ENCODE measurements around the gene SPDYC.
A peak's percentile ranks its signal among the peaks of the same experiment; 100 is the strongest.

Gene SPDYC

GRCh38 chr11:65170058-65170534 is at the start of gene SPDYC:
SPDYC (plus strand) TSS chr11:65170233; CDS start chr11:65171358, 1,125 bp downstream.
- no peak for DNase-seq (ENCODE audit: low read depth)

GRCh38 chr11:65120831-65121230 is 49.2 kb upstream of the SPDYC start:
- DNase-seq (ENCODE audit: low read depth): no peak

GRCh38 chr11:65121447-65121864 is 48.6 kb upstream of the SPDYC start:
- no peak for DNase-seq (ENCODE audit: low read depth)

DNA sequence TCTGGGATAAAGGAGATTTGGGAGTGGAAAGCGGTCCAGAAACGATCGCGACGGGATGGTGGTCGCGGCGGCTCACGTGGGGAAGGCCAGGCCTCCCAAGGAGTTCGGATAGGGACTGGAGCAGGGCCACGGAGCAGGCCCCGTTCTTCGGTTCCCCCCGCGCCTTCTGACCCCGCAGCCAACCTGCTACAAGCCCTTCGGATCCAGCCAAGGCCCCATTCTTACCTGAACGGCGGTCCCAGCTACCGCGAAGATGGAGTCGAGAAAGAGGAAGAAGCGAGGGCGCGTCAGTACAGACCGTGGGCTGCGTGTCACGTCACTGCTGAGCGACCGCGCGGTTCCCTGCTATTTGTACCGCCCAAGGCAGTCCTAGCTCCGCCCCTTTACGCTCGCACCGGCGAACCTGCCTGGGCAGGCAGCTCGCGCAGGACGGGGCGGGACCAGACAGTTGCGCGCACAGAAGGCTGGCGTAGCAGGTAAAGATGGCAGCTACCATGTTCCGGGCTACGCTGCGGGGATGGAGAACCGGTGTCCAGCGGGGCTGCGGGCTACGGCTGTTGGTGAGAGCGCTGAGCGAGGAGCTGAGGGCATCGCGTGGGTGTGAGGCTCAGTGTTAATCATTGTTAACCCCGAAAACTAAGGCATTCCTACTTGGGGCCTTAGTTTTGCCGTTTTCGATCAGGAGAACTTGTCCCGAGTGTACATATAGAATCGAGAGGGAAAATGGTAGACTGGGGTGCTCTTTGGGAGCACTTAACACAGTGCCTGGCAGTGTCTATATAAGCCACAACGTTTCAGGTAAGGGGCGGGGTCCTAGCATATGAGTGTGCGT is 48.0 kb upstream of the SPDYC start, which contains the start of the genes FAU and MRPL49:
Gene FAU (minus strand): TSS at position 270 of the 832 bp plus-strand sequence. CDS start 321 bp downstream, outside the sequence.
Gene MRPL49 (plus strand): TSS at position 457 of the 832 bp plus-strand sequence. CDS start 26 bp downstream, at position 483.
- peak; percentile 93 for DNase-seq (ENCODE audit: low read depth)

DNA sequence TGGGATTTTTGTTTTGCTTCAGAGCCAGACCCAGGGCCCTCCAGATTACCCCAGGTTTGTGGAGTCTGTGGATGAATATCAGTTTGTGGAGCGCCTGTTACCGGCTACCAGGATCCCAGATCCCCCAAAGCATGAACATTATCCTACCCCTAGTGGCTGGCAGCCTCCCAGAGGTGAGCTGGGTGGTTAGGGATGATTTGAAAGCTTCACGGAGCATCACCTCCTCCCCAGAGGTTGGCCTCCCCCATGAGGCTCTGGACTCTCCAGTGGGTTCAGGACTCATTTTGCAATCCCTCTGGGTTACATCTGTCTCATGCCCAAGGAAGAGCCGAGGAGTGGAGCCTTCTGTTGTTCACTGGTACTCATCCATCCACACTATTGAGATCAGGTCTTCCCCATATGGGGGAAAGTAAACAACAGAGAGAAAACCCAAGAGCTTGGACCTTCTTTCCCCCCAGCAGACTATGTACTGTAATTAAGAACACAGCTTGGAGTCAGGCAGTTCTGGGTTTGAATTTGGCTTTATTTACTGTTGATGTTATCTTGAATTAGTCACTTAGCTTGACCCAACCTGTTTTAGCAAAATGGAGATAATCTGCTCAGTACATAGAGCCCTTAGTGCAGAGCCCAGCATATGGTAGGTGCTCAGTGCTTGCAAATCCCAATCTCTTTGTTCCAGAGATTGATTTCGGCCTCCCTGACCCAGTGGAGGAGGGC is 45.4 kb upstream of the SPDYC start:
- no peak for DNase-seq (ENCODE audit: low read depth)

DNA sequence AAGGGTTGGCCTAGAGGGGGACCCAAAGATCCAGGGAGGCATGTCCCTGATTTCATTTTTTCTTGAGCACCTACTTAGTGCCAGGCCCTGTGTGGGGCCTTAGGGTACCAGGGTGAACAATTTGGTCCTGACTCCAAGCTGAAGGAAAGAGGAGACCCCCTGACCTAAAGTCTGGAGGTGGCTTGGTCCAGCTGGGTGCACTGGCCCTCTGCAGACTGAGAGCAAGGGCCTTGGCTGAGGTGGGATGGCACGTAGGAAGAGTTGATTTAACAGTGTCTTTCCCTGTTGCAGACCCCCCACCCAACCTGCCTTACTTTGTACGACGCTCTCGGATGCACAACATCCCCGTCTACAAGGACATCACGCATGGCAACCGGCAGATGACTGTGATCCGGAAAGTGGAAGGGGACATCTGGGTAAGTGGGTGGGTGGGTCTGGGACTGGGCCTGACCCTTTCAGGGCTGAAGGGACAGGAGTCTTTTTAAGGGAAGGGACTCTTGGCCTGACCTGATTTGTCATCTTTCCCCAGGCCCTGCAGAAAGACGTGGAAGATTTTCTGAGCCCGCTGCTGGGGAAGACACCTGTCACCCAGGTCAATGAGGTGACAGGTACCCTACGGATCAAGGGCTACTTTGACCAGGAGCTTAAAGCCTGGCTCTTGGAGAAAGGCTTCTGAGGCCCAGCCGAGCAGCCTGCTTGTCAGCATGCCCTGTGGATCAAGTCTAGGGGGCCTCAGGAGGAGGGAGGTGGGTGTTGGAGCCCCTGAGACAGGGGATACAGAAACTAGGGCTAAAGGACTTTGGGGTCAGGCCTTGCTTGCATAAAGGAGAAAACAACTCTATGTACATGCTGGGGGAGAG is 44.6 kb upstream of the SPDYC start:
- DNase-seq (ENCODE audit: low read depth): no peak

DNA sequence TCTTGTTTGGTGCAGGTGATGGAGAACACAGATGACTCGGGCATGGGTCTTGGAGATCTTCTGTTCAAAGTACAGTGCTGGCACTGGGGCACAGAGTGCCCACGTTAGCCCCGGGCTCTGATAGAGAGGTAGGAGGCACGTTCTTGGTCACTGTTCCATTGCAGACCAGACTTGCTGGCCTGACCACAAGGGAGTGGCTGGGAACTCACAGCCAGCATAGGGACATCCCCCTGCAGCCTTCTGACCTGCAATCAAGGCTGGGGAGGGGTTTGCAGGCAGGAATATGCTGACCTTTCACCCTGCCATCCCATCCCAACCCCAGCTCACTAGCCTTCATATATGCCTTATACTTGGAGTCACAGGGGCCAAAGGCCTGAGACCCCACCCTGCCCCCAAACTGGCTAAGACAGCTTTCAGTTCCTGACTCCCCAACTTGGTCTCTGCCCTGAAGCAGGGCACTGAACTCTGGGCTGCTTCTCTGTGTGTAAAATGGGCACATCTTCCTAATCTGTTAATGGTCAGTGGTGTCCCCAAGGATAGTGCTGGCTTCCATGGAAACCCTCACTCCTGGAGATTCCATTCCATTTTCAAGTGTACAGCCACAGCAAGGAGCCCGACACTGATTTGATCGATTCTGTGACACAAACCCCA is 43.3 kb upstream of the SPDYC start:
- DNase-seq (ENCODE audit: low read depth): no peak

GRCh38 chr11:65127473-65128181 is 42.4 kb upstream of the SPDYC start:
- no peak for DNase-seq (ENCODE audit: low read depth)

GRCh38 chr11:65128182-65129145 is 41.6 kb upstream of the SPDYC start:
- DNase-seq (ENCODE audit: low read depth): no peak

DNA sequence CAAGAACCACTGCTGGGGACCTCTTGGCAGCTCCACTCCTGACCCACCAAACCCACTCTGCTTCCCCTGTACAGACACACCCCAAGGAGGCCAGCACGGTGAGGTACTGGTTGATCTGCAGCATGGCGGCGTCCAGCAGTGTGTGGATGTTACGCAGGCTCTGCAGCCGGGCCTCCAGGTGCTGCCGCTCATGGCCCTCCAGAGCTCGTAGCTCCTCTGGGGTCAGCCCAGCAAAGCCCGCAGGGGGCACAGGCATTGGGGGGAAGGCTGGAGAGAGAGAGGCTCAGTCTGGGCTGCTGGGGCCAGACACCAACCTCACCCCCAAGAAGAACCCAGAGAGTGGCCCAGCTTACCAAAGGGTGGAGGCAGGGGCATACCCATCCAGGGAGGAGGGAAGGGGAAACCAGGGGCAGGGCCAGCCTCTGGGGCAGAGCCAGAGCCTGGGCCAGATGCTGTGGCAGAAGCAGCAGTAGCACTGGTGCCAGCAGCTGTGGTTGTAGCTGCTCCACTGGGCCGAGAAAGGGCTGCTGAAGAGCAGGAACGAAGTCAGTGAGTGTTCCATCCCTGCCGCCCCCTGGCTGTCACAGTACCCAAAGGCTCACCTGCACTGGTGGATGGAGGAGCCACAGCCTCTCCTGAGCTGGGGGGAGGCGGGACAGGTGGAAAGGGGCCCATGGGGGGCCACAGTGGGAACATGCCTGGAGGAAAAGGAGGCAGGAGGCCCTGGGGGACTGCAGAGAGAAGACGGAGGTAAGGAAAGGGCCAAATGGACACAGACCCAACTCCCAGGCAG is 40.2 kb upstream of the SPDYC start:
- DNase-seq (ENCODE audit: low read depth): no peak

GRCh38 chr11:65130631-65131416 is 39.2 kb upstream of the SPDYC start:
- no peak for DNase-seq (ENCODE audit: low read depth)

DNA sequence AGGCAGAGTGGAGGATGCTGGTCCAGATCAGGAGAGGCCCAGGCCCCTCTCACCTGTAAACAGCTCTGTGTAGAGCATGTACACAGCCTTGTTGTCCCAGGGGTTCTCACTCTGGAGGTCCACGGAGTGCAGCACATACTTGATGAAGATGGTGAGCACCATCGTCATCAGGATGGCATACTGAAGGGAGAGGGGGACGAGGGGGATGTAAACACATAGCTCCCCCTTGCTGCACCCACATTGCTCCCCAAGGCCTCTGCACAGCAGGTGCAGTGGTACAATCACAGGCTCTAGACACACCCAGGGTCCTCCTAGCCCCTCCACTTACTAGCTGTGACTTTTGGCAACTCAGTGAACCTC is 38.6 kb upstream of the SPDYC start:
- no peak for DNase-seq (ENCODE audit: low read depth)

GRCh38 chr11:65131895-65132237 is 38.2 kb upstream of the SPDYC start:
- DNase-seq (ENCODE audit: low read depth): no peak

DNA sequence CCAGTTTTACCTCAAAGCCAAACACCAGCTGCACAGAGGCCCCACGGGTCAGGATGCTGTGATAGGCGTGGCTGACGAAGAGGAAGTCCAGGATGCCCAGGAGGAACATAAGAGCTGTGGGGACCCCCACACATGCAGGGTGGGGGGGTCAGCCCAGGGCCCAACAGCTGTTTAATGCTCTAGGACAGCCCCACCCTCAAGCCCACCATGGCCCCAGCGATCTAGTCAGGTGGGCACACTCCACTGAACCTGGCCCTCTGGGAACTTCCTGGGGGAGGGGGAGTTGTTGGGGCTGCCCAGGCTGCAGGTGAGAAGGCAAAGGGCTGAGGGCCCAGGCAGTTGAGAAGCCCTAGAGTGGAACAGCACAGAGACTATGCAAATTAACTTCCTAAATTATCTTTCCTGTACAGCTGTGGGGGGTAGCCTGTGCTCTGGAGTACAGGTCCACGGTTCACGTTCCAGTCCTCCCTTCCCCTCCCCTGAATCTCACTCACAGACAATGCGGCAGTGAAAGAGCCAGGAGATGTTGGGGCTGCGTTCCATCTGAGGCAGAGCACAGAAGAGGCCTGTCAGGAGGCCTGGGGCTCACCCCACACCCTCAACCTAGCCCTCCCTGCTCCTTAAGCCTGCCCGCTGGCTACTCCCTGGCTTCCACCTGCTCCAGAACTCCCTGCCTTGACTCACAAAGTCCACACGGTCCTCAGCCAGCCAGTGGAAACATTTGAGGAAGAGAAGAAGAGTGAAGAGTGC is 37.6 kb upstream of the SPDYC start:
- DNase-seq (ENCODE audit: low read depth): no peak

DNA sequence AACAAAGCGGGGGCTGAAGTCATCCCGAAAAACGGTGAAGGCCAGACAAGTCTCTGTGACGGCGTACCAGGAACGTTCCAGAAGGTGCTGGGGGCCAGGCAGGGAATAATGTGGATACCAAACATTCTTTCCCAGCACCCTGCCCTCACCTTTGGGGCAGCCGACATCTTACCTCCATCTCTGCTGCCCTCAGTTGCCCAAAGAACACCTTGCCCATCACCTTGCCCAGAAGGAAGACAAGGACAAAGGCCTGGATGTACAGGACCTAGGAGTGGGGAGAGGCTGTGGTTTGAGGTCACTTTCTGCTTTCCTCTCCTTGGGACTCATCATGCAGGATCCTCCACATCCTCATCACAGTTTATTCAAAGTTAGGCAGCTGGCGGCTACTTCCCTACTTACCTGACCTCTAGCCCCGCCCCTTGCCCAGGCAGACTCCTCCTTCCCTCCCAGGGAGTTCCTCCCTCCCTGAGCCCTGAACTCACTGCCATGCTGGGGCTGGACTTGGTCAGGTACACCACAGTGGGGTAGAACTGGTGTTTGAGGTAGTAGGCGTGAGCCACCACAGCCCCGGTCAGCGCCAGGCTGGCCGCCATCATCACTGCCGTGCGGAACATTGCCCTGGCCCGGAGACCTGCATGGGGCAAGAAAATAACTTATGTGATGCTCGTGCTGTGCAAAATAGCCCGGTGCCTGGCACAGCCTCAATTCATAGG is 36.9 kb upstream of the SPDYC start:
- no peak for DNase-seq (ENCODE audit: low read depth)

GRCh38 chr11:65133724-65134123 is 36.3 kb upstream of the SPDYC start:
- no peak for DNase-seq (ENCODE audit: low read depth)

Measured in GM04504 (cell line).